ENCODE results near the gene ARMCX1.

The ARMCX1 gene

DNA sequence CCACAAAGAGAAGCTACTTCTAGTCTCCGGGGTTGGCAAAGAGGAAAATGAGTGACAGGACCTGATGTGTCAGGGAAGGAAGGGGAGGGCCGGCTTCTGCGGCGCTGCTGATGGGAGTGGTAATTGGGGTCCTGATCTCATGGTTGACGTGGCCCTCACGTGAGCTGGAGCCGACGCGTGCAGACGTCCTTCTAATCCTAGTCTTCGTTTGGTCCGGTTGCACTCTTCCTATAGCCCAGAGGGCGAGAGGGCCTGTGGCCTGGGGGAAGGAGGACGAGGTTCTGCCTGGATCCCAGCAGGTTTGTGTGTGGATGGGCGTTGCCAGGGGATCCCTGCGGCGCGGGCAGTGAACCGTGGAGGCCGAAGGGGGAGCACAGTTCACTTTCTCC lies at the start of gene ARMCX1:
ARMCX1 (plus strand) TSS at position 186 of the 389 bp plus-strand sequence. CDS start 2,384 bp downstream, outside the sequence.
- TF ChIP-seq GATA2 (IDR thresholded peaks at IDR 0.05; ENCODE audit: low read depth, low read length): no peak
- no peak for TF ChIP-seq GATA3 (IDR thresholded peaks at IDR 0.05; ENCODE audit: low read depth, low read length)

- no peak for TF ChIP-seq GATA2 (IDR thresholded peaks at IDR 0.05; ENCODE audit: low read depth, low read length)
- no peak for TF ChIP-seq GATA3 (IDR thresholded peaks at IDR 0.05; ENCODE audit: low read depth, low read length)
These were observed 43.0 kb upstream of the ARMCX1 start for GRCh38 chrX:101507372-101507771.

DNA sequence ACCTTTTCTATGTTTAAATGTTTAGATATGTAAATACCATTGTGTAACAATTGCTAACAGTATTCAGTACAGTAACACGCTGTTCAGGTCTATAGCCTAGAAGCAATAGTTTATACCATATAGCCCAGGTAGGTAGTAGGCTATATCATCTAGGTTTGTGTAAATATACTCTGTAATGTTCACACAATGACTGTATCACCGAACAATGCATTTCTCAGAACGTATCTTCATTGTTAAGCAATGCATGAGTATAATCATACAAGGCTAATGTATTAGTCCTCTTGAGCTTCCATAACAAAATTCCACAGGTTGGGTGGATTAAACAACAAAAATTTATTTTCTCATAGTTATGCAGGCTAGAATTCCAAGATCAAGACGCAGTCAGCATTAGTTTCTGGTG lies 42.4 kb upstream of the ARMCX1 start:
- TF ChIP-seq GATA3 (IDR thresholded peaks at IDR 0.05; ENCODE audit: low read depth, low read length) (no peak), GATA2 (IDR thresholded peaks at IDR 0.05; ENCODE audit: low read depth, low read length) (no peak)

DNA sequence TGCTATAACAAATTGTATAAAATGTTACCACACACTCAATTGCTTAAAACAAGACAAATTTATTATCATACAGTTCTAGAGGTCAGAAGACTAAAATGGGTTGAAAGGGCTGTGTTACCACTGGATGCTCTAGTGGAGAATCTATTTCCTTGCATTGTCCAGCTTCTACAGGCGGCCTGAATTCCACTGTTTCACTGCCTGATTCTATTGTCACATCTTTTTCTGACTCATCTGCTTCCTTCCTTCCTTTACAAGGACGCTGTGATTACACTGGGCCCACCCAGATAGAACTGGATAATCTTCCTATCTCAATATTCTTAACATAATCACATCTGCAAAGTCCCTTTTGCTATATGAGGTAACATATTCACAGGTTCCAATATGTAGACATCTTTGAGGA lies 19.4 kb upstream of the ARMCX1 start:
- TF ChIP-seq GATA2 (IDR thresholded peaks at IDR 0.05; ENCODE audit: low read depth, low read length) (no peak), GATA3 (IDR thresholded peaks at IDR 0.05; ENCODE audit: low read depth, low read length) (no peak)

- TF ChIP-seq GATA3 (IDR thresholded peaks at IDR 0.05; ENCODE audit: low read depth, low read length) (no peak), GATA2 (IDR thresholded peaks at IDR 0.05; ENCODE audit: low read depth, low read length) (no peak)
These were observed 11.2 kb upstream of the ARMCX1 start for GRCh38 chrX:101539116-101539515.

- TF ChIP-seq GATA2 (IDR thresholded peaks at IDR 0.05; ENCODE audit: low read depth, low read length): no peak
- no peak for TF ChIP-seq GATA3 (IDR thresholded peaks at IDR 0.05; ENCODE audit: low read depth, low read length)
These were observed 518 bp downstream of the ARMCX1 start for GRCh38 chrX:101550751-101551379.

DNA sequence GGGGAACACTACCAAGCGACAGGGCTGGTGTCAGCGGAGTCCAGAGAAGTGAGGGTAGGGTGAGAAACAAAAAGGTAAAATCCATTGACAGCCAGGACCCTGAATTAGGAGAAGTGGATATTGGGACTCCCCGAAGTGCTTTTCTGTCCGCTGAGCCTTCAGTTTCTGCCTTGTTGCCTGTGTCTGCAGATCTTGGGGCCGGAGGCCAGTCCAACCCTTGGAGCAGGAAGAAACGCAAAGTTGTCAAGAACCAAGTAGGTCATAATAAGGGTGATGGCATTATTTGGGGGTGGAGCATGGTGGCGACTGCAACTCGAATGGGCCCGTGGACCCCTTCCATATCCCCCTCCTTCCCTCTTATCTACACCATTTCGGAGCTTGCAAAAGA lies 1.0 kb downstream of the ARMCX1 start:
- TF ChIP-seq GATA3 (IDR thresholded peaks at IDR 0.05; ENCODE audit: low read depth, low read length) (no peak), GATA2 (IDR thresholded peaks at IDR 0.05; ENCODE audit: low read depth, low read length) (no peak)

DNA sequence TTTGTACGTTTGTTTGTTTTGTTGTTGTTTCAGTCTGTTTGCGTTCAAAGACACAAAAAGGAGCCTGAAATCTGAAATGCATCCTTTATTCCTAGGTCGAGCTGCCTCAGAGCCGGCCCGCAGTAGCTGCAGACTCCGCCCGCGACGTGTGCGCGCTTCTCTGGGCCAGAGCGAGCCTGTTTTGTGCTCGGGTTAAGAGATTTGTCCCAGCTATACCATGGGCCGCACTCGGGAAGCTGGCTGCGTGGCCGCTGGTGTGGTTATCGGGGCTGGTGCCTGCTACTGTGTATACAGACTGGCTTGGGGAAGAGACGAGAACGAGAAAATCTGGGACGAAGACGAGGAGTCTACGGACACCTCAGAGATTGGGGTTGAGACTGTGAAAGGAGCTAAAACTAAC lies 2.4 kb downstream of the ARMCX1 start:
- TF ChIP-seq GATA3 (IDR thresholded peaks at IDR 0.05; ENCODE audit: low read depth, low read length) (no peak), GATA2 (IDR thresholded peaks at IDR 0.05; ENCODE audit: low read depth, low read length) (no peak)

- TF ChIP-seq GATA3 (IDR thresholded peaks at IDR 0.05; ENCODE audit: low read depth, low read length): no peak
- TF ChIP-seq GATA2 (IDR thresholded peaks at IDR 0.05; ENCODE audit: low read depth, low read length): no peak
These were observed 14.3 kb downstream of the ARMCX1 start for GRCh38 chrX:101564651-101565050.

DNA sequence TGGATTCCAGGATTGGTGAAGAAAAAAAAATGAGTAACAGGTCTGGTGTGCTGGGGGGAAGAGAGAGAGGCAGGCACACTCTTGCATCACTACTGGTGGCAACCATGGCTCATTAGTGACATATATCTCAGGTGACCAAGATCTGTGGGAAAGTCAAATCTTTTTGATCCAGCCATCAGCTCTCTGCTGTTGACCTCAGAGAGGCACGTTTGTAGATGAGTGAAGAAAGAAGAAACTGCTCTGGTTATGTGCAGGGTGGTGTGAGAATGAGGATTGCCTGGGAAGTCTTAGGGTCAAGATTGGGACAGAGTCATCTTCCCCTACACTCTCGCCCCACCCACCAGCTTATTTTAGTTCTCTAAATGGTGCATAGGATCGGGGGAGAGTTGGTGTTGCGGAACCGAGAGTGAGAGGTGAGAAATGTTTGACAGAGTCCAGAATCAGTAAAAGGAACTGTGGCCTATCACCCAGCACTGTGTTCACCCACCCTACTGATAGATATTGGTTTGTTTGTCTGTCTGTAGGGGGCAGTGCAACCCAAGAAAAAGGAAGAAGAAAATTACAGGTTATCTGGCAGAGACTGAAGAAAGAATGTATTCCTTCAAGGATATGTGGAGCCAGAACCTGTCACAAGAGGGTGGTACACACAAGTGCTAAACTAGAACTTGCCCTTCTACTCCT lies 45.5 kb downstream of the ARMCX1 start:
- no peak for TF ChIP-seq GATA3 (IDR thresholded peaks at IDR 0.05; ENCODE audit: low read depth, low read length)

- no peak for TF ChIP-seq GATA3 (IDR thresholded peaks at IDR 0.05; ENCODE audit: low read depth, low read length)
- no peak for TF ChIP-seq GATA2 (IDR thresholded peaks at IDR 0.05; ENCODE audit: low read depth, low read length)
These were observed 51.7 kb downstream of the ARMCX1 start for GRCh38 chrX:101602077-101602476.

Measured in SH-SY5Y (cell line).